ENCODE data around the gene SHANK1.

SHANK1 gene

GRCh38 chr19:50658441-50659317 is 60.9 kb downstream of the SHANK1 start:
- DNase-seq: peak; percentile 31

GRCh38 chr19:50657712-50658440 is 61.7 kb downstream of the SHANK1 start:
- DNase-seq: peak; percentile 84

- DNase-seq: no peak
Measured at GRCh38 chr19:50657222-50657669, 62.4 kb downstream of the SHANK1 start.

GRCh38 chr19:50654882-50655281 is 64.7 kb downstream of the SHANK1 start:
- DNase-seq: no peak

GRCh38 chr19:50652722-50653121 is 66.9 kb downstream of the SHANK1 start:
- no peak for DNase-seq

- DNase-seq: no peak
Measured at GRCh38 chr19:50651174-50651573, 68.4 kb downstream of the SHANK1 start.

- no peak for DNase-seq
Measured at GRCh38 chr19:50649433-50650391, 69.9 kb downstream of the SHANK1 start, which contains the start of gene C19orf81. C19orf81 (plus strand) TSS chr19:50649445; CDS start chr19:50649445, 0 bp downstream.

GRCh38 chr19:50648659-50649058 is 70.9 kb downstream of the SHANK1 start:
- no peak for DNase-seq

GRCh38 chr19:50647879-50648615 is 71.6 kb downstream of the SHANK1 start:
- DNase-seq: peak; percentile 38

- DNase-seq: no peak
Measured at GRCh38 chr19:50646074-50646807, 73.4 kb downstream of the SHANK1 start.

- DNase-seq: no peak
Measured at GRCh38 chr19:50645107-50645506, 74.5 kb downstream of the SHANK1 start.

GRCh38 chr19:50644315-50644915 is 75.2 kb downstream of the SHANK1 start:
- DNase-seq: no peak

GRCh38 chr19:50640368-50640767 is 79.2 kb downstream of the SHANK1 start:
- no peak for DNase-seq

- peak; percentile 47 for DNase-seq
Measured at GRCh38 chr19:50639121-50640112, 80.2 kb downstream of the SHANK1 start, which contains the start of gene SYT3. SYT3 (minus strand) TSS chr19:50639881; CDS start chr19:50637411, 2,470 bp downstream.

- no peak for DNase-seq
Measured at GRCh38 chr19:50638600-50638999, 81.0 kb downstream of the SHANK1 start.

- no peak for DNase-seq
Measured at GRCh38 chr19:50636317-50637085, 83.1 kb downstream of the SHANK1 start.

- no peak for DNase-seq
Measured at GRCh38 chr19:50633973-50634372, 85.6 kb downstream of the SHANK1 start.

- no peak for DNase-seq
Measured at GRCh38 chr19:50633359-50633758, 86.2 kb downstream of the SHANK1 start.
